ENCODE data around the gene GLT1D1.

The GLT1D1 gene

GRCh38 chr12:128856035-128856790 lies 2.9 kb downstream of the GLT1D1 start:
- DNase-seq, result no peak

GRCh38 chr12:128856791-128857078 lies 3.5 kb downstream of the GLT1D1 start:
- no peak for DNase-seq

GRCh38 chr12:128857133-128857763 lies 4.0 kb downstream of the GLT1D1 start:
- DNase-seq, result no peak

- DNase-seq, result no peak
Measured at GRCh38 chr12:128859311-128859710, 6.0 kb downstream of the GLT1D1 start.

- DNase-seq, result no peak
Measured at GRCh38 chr12:128861226-128862016, 8.1 kb downstream of the GLT1D1 start.

- DNase-seq, result no peak
Measured at GRCh38 chr12:128863957-128864356, 10.7 kb downstream of the GLT1D1 start.

- DNase-seq, result no peak
Measured at GRCh38 chr12:128864516-128865186, 11.4 kb downstream of the GLT1D1 start.

- DNase-seq, result no peak
Measured at GRCh38 chr12:128867466-128867865, 14.2 kb downstream of the GLT1D1 start.

GRCh38 chr12:128871516-128871892 lies 18.2 kb downstream of the GLT1D1 start:
- no peak for DNase-seq

GRCh38 chr12:128872303-128872702 lies 19.0 kb downstream of the GLT1D1 start:
- DNase-seq, result no peak

- no peak for DNase-seq
Measured at GRCh38 chr12:128876559-128876958, 23.3 kb downstream of the GLT1D1 start.

- no peak for DNase-seq
Measured at GRCh38 chr12:128879898-128880764, 26.9 kb downstream of the GLT1D1 start.

- no peak for DNase-seq
Measured at GRCh38 chr12:128891856-128892255, 38.6 kb downstream of the GLT1D1 start.

- DNase-seq, result no peak
Measured at GRCh38 chr12:128903236-128903635, 50.0 kb downstream of the GLT1D1 start.

- no peak for DNase-seq
Measured at GRCh38 chr12:128905003-128905544, 51.8 kb downstream of the GLT1D1 start.

- no peak for DNase-seq
Measured at GRCh38 chr12:128906485-128907137, 53.3 kb downstream of the GLT1D1 start.

GRCh38 chr12:128908254-128908653 lies 55.0 kb downstream of the GLT1D1 start:
- DNase-seq, result no peak

GRCh38 chr12:128909653-128910052 lies 56.4 kb downstream of the GLT1D1 start:
- no peak for DNase-seq

GRCh38 chr12:128910629-128911028 lies 57.4 kb downstream of the GLT1D1 start:
- DNase-seq, result no peak

- no peak for DNase-seq
Measured at GRCh38 chr12:128911861-128912260, 58.6 kb downstream of the GLT1D1 start.

GRCh38 chr12:128914908-128915563 lies 61.8 kb downstream of the GLT1D1 start:
- peak; percentile 61 for DNase-seq

All from midbrain (tissue), 1 donor.